HEK293 (cell line): ENCODE results near the gene FAM193B.

Experiments
- CTCF ChIA-PET: fragments of 350-600 bp; formaldehyde crosslinking; extraction: SDS; loops from one replicate; lab custom pipeline; 2021; ENCODE audit warnings: antibody characterized with exemption; lab: Yijun Ruan, JAX
- POLR2A ChIA-PET: fragments of 300-600 bp; formaldehyde crosslinking; extraction: SDS; loops from one replicate; lab custom pipeline; 2020; ENCODE audit warnings: antibody characterized with exemption, inconsistent platforms; lab: Yijun Ruan, JAX
- H3K27ac ChIP-seq: fragments of 200-500 bp; sonication (Bioruptor generic); 2 replicates; pipeline ENCODE4 v1.5.1; 2014; ENCODE audit warnings: low read depth, low read length, control low read depth, inconsistent platforms; ENCODE audit errors: extremely low read depth
- H3K36me3 ChIP-seq, 2 experiments: fragments of 200-500 bp in 1 of 2; sonication (Bioruptor generic) in 1 of 2; 1 replicate in 1 of 2; 2 replicates in 1 of 2; pipeline ENCODE4 v1.5.1; 2014 to 2017; ENCODE audit warnings: inconsistent platforms in 2 of 2, low read length in 2 of 2; ENCODE audit not compliant: control insufficient read depth in 2 of 2, insufficient read depth in 1 of 2
- H3K4me1 ChIP-seq: fragments of 200-500 bp; sonication (Bioruptor generic); 2 replicates; pipeline ENCODE4 v1.5.1; 2014; ENCODE audit warnings: mild to moderate bottlenecking, low read length, inconsistent platforms; ENCODE audit not compliant: control insufficient read depth, insufficient read depth
- H3K4me3 ChIP-seq: 2 replicates; pipeline ENCODE4 v1.5.1; 2011; ENCODE audit warnings: low read depth, mild to moderate bottlenecking, control low read depth, low read length, moderate library complexity
- H3K9me3 ChIP-seq: fragments of 200-500 bp; sonication (Bioruptor generic); 2 replicates; pipeline ENCODE4 v1.5.1; 2014; ENCODE audit warnings: low read depth, low read length, inconsistent platforms; ENCODE audit not compliant: control insufficient read depth, insufficient read depth
- GLIS1 ChIP-seq: fragments of 450-650 bp; formaldehyde crosslinking; IDR thresholded peaks from 2 replicates; pipeline ENCODE4 v1.5.1; 2016; ENCODE audit warnings: missing biosample characterization, missing genetic modification characterization
- IKZF3 ChIP-seq: fragments of 450-650 bp; IDR thresholded peaks from 2 replicates; pipeline ENCODE4 v1.5.0; 2018; ENCODE audit warnings: missing biosample characterization, mild to moderate bottlenecking, missing genetic modification characterization, moderate library complexity
- INSM2 ChIP-seq: fragments of 450-650 bp; formaldehyde crosslinking; IDR thresholded peaks from 2 replicates; pipeline ENCODE4 v1.5.1; 2016; ENCODE audit warnings: missing biosample characterization, missing genetic modification characterization
- MZF1 ChIP-seq: fragments of 450-650 bp; formaldehyde crosslinking; IDR thresholded peaks from 2 replicates; pipeline ENCODE4 v1.5.1; 2017; ENCODE audit warnings: missing biosample characterization, missing genetic modification characterization, borderline replicate concordance
- PATZ1 ChIP-seq: fragments of 450-650 bp; formaldehyde crosslinking; IDR thresholded peaks from 2 replicates; pipeline ENCODE4 v1.5.1; 2016; ENCODE audit warnings: missing biosample characterization, missing genetic modification characterization
- PRDM1 ChIP-seq: fragments of 450-650 bp; formaldehyde crosslinking; IDR thresholded peaks from 2 replicates; pipeline ENCODE4; 2016; ENCODE audit warnings: missing biosample characterization, missing genetic modification characterization
- SP7 ChIP-seq: fragments of 450-650 bp; formaldehyde crosslinking; IDR thresholded peaks from 2 replicates; pipeline ENCODE4 v1.5.1; 2016; ENCODE audit warnings: missing biosample characterization, missing genetic modification characterization
- TRIM28 ChIP-seq: IDR thresholded peaks from 2 replicates; pipeline ENCODE4 v1.6.1; 2011; ENCODE audit warnings: low read length, control low read depth, borderline replicate concordance
- WT1 ChIP-seq: fragments of 450-650 bp; formaldehyde crosslinking; IDR thresholded peaks from 2 replicates; pipeline ENCODE4 v1.5.1; 2016; ENCODE audit warnings: missing biosample characterization, missing genetic modification characterization
- ZBTB6 ChIP-seq: fragments of 450-650 bp; formaldehyde crosslinking; IDR thresholded peaks from 2 replicates; pipeline ENCODE4 v1.5.1; 2017; ENCODE audit warnings: missing biosample characterization, missing genetic modification characterization
- ZBTB8A ChIP-seq: fragments of 450-650 bp; formaldehyde crosslinking; IDR thresholded peaks from 2 replicates; pipeline ENCODE4 v1.5.1; 2016; ENCODE audit warnings: missing biosample characterization, missing genetic modification characterization
- ZNF148 ChIP-seq: fragments of 450-650 bp; formaldehyde crosslinking; IDR thresholded peaks from 2 replicates; pipeline ENCODE4 v1.5.0; 2017; ENCODE audit warnings: missing biosample characterization, missing genetic modification characterization, borderline replicate concordance
- ZNF2 ChIP-seq: fragments of 450-650 bp; formaldehyde crosslinking; IDR thresholded peaks from 2 replicates; pipeline ENCODE4 v1.5.1; 2016; ENCODE audit warnings: missing biosample characterization, missing genetic modification characterization
- ZNF26 ChIP-seq: fragments of 450-650 bp; formaldehyde crosslinking; IDR thresholded peaks from 2 replicates; pipeline ENCODE4 v1.5.1; 2016; ENCODE audit warnings: missing biosample characterization, missing genetic modification characterization
- ZNF335 ChIP-seq: fragments of 450-650 bp; formaldehyde crosslinking; conservative IDR thresholded peaks from 2 replicates; pipeline ENCODE4 v1.5.1; 2016; ENCODE audit warnings: missing biosample characterization, missing genetic modification characterization
- ZNF366 ChIP-seq: fragments of 450-650 bp; formaldehyde crosslinking; conservative IDR thresholded peaks from 2 replicates; pipeline ENCODE4 v1.5.1; 2016; ENCODE audit warnings: missing biosample characterization, missing genetic modification characterization
- ZNF600 ChIP-seq: fragments of 450-650 bp; formaldehyde crosslinking; IDR thresholded peaks from 2 replicates; pipeline ENCODE4 v1.5.1; 2016; ENCODE audit warnings: missing biosample characterization, missing genetic modification characterization
- ZNF654 ChIP-seq: fragments of 450-650 bp; formaldehyde crosslinking; IDR thresholded peaks from 2 replicates; pipeline ENCODE4 v1.5.1; 2016; ENCODE audit warnings: low read depth, missing biosample characterization, missing genetic modification characterization
- ZNF660 ChIP-seq: fragments of 450-650 bp; IDR thresholded peaks from 2 replicates; pipeline ENCODE4 v1.5.1; 2018; ENCODE audit warnings: missing biosample characterization, mild to moderate bottlenecking, missing genetic modification characterization
- ZXDB ChIP-seq: fragments of 450-650 bp; formaldehyde crosslinking; IDR thresholded peaks from 2 replicates; pipeline ENCODE4 v1.5.1; 2016; ENCODE audit warnings: missing biosample characterization, missing genetic modification characterization

Gene FAM193B

GRCh38 chr5:177502886-177503285 is 51.5 kb downstream of the FAM193B start (continued):
- TF ChIP-seq TRIM28 = no peak

GRCh38 chr5:177501874-177502678 is 52.3 kb downstream of the FAM193B start:
- Histone ChIP-seq H3K4me1 (no peaks in the 10 kb centered on the region; the same call in 1 of the 2 replicates), H3K27ac (no peak overlapping the region), H3K4me3 (no peak overlapping the region), H3K36me3 (no peaks in the 10 kb centered on the region), H3K9me3 (no peaks in the 10 kb centered on the region)
- TF ChIP-seq WT1 (tag by site-specific recombination) (no peak), PRDM1 (tag by site-specific recombination) (peak; percentile 99)
- ChIA-PET POLR2A (interaction anchor here (1.2 to 2.0 kb wide), 3 partner anchors 27 to 47 kb away, joined by 3 to 12 read pairs (median 6); no protein-coding TSS in a partner anchor), CTCF (interaction anchor here (0.6 to 5.0 kb wide), 36 partner anchors 8 to 656 kb away, joined by 3 to 54 read pairs (median 5); partner anchors contain the start of genes DDX41, DOK3 and LMAN2)

- no peaks in the 10 kb centered on the region for H3K9me3 ChIP-seq
- no peak overlapping the region for H3K4me3 ChIP-seq
- ChIA-PET CTCF (interaction anchor here (0.6 to 5.0 kb wide), 39 partner anchors 8 to 388 kb away, joined by 3 to 54 read pairs (median 5); partner anchors contain the start of genes DDX41 and DOK3), POLR2A (interaction anchor here (1.2 to 2.0 kb wide), 4 partner anchors 17 to 46 kb away, joined by 3 to 12 read pairs (median 4); no protein-coding TSS in a partner anchor)
- H3K27ac ChIP-seq = no peak overlapping the region
- H3K36me3 ChIP-seq = peaks cover 0 to under 1% of the 10 kb centered on the region in 2 experiments; a peak in 1 of 3 replicates
- peaks cover 6% of the 10 kb centered on the region for H3K4me1 ChIP-seq
- TF ChIP-seq ZNF335 (tag by site-specific recombination) = peak; percentile 67
- TF ChIP-seq ZNF2 (tag by site-specific recombination) = 0 out of 2 replicates have a peak, but pooled peaks have one; percentile 56
- TF ChIP-seq ZNF26 (tag by site-specific recombination) = no peak
- no peak for TF ChIP-seq ZNF366 (tag by site-specific recombination)
- no peak for TF ChIP-seq INSM2
- TF ChIP-seq ZBTB8A (tag by site-specific recombination) = 0 out of 2 replicates have a peak, but pooled peaks have one; percentile 15
- peak; percentile 87 for TF ChIP-seq GLIS1 (tag by site-specific recombination)
- no peak for TF ChIP-seq ZNF148
- TF ChIP-seq IKZF3 = peak; percentile 97
- peak; percentile 95 for TF ChIP-seq ZBTB6 (tag by site-specific recombination)
- 0 out of 2 replicates have a peak, but pooled peaks have one; percentile 1 for TF ChIP-seq MZF1 (tag by site-specific recombination)
- 0 out of 2 replicates have a peak, but pooled peaks have one; percentile 29 for TF ChIP-seq SP7 (tag by site-specific recombination)
- TF ChIP-seq ZNF660 (tag by site-specific recombination) = peak; percentile 60; the same call in 1 of the 2 replicates
- peak; percentile 76 for TF ChIP-seq ZNF654 (tag by site-specific recombination)
- TF ChIP-seq ZNF600 (tag by site-specific recombination) = peak; percentile 49; the same call in 1 of the 2 replicates
- 0 out of 2 replicates have a peak, but pooled peaks have one; percentile 56 for TF ChIP-seq ZXDB
- peak; percentile 68 for TF ChIP-seq PATZ1 (tag by site-specific recombination)
Measured at GRCh38 chr5:177500685-177501522, 53.5 kb downstream of the FAM193B start.
